K562 (cell line): Measurements from ENCODE around the gene SND1. TPM values are rescaled to one million over a fixed set of nuclear protein-coding genes. Genes with fewer than 3 reads are reported as not detected.

Source experiments
- ATAC-seq: fragments of 200-7000 bp; cut with Tn5 transposase; 3 replicates; pipeline ENCODE4 v1.9.1; 2020; ENCODE audit warnings: moderate library complexity
- BruUV-seq: library from RNA; stranded (reverse); fragments of 400-500 nt; replicated peaks from 2 replicates; lab custom pipeline; 2021; lab: Mats Ljungman, UMichigan
- CTCF ChIA-PET: fragments of 300-600 bp; formaldehyde crosslinking; extraction: SDS; loops from one replicate; lab custom pipeline; 2021; ENCODE audit warnings: low intra/inter-chr PET ratio; lab: Yijun Ruan, JAX
- POLR2A ChIA-PET: fragments of 300-600, 350-650 bp; sonication (Branson Sonifier 250); formaldehyde crosslinking; extraction: SDS; loops from one replicate; lab custom pipeline; 2021; ENCODE audit warnings: antibody characterized with exemption, inconsistent platforms; lab: Yijun Ruan, JAX
- DNase-seq, 4 experiments: peaks; one replicate each; pipeline versions ENCODE4 v3.0.0 to v3.0.0-alpha.2; 2011 to 2018; ENCODE audit warnings: low spot score in 3 of 4, mixed read lengths in 3 of 4; ENCODE audit errors: extremely low read depth in 1 of 4
- FAIRE-seq: peaks from 2 replicates; lab custom pipeline; 2011; peaks lifted over from hg19 to GRCh38; lab: Jason Lieb, UNC
- H2AFZ ChIP-seq: 2 replicates; pipeline ENCODE4 v1.6.0; 2011; ENCODE audit warnings: low read depth, low read length, control low read depth, inconsistent platforms
- H3K27ac ChIP-seq: fragments of 200-600 bp; 3 replicates; pipeline ENCODE4 v1.8.0; 2011; ENCODE audit warnings: low read depth, mild to moderate bottlenecking, control low read depth, inconsistent platforms, low read length, moderate library complexity, mixed read lengths; ENCODE audit errors: extremely low read depth
- H3K27me3 ChIP-seq, 2 experiments: fragments of 300-600 bp in 1 of 2; 2 replicates in 1 of 2; 3 replicates in 1 of 2; pipeline versions ENCODE4 v1.6.0 to v1.8.0; 2011; ENCODE audit warnings: inconsistent platforms in 2 of 2, low read length in 2 of 2, mild to moderate bottlenecking in 1 of 2, mixed read lengths in 1 of 2, moderate library complexity in 1 of 2; ENCODE audit not compliant: control insufficient read depth in 2 of 2, insufficient read depth in 2 of 2
- H3K36me3 ChIP-seq: fragments of 300-600 bp; 3 replicates; pipeline ENCODE4 v1.8.0; 2011; ENCODE audit warnings: mild to moderate bottlenecking, low read length, inconsistent platforms; ENCODE audit not compliant: control insufficient read depth, insufficient read depth
- H3K4me1 ChIP-seq, 2 experiments: fragments of 200-600 bp in 1 of 2; replicated peaks in 1 of 2; 2 replicates in 1 of 2; 3 replicates in 1 of 2; pipeline versions ENCODE4 v1.5.1 to v1.8.0; 2011; ENCODE audit warnings: inconsistent platforms in 2 of 2, low read length in 2 of 2, mild to moderate bottlenecking in 1 of 2, mixed read lengths in 1 of 2, moderate library complexity in 1 of 2; ENCODE audit not compliant: control insufficient read depth in 2 of 2, insufficient read depth in 2 of 2
- H3K4me2 ChIP-seq: 2 replicates; pipeline ENCODE4 v1.6.1; 2011; ENCODE audit warnings: low read length, control low read depth, inconsistent platforms, mixed read lengths; ENCODE audit not compliant: insufficient read depth
- H3K4me3 ChIP-seq: fragments of 200-600 bp; sonication (generic), shearing (Covaris generic); 2 replicates; pipeline ENCODE4 v1.5.1; 2016; ENCODE audit warnings: control low read depth, inconsistent platforms
- H3K79me2 ChIP-seq: fragments of 200-600 bp; 3 replicates; pipeline ENCODE4 v1.8.0; 2011; ENCODE audit warnings: low read length, inconsistent platforms; ENCODE audit not compliant: control insufficient read depth, insufficient read depth
- H3K9ac ChIP-seq, 2 experiments: 2 replicates each; pipeline versions ENCODE4 v1.6.0 to v1.6.1; 2011; ENCODE audit warnings: low read depth in 2 of 2, low read length in 2 of 2, control low read depth in 1 of 2, inconsistent platforms in 1 of 2, mild to moderate bottlenecking in 1 of 2, mixed read lengths in 1 of 2; ENCODE audit not compliant: insufficient read depth in 1 of 2
- H3K9me1 ChIP-seq: one replicate; pipeline ENCODE4 v1.6.0; 2011; ENCODE audit warnings: inconsistent platforms, mild to moderate bottlenecking, low read length, moderate library complexity; ENCODE audit not compliant: control insufficient read depth, insufficient read depth
- H3K9me3 ChIP-seq: replicated peaks from 2 replicates; pipeline ENCODE4 v1.5.1; 2011; ENCODE audit warnings: low read depth, low read length, inconsistent platforms; ENCODE audit not compliant: control insufficient read depth, insufficient read depth
- H4K20me1 ChIP-seq: replicated peaks from 2 replicates; pipeline ENCODE4 v1.6.1; 2011; ENCODE audit warnings: low read length, inconsistent platforms, mixed read lengths; ENCODE audit not compliant: control insufficient read depth, insufficient read depth
- BCL6 ChIP-seq: fragments of 250-450 bp; sonication (Bioruptor Pico); IDR thresholded peaks from 2 replicates; pipeline ENCODE4 v1.4.0; 2020
- DPF2 ChIP-seq: fragments of 450-650 bp; IDR thresholded peaks from 2 replicates; pipeline ENCODE4 v1.6.1; 2016
- HNRNPH1 ChIP-seq: fragments of 200-400 bp; formaldehyde crosslinking; optimal IDR thresholded peaks from 2 replicates; pipeline ENCODE3; 2017; ENCODE audit warnings: low read depth, mild to moderate bottlenecking, low read length, moderate library complexity
- HNRNPLL ChIP-seq: fragments of 200-400 bp; formaldehyde crosslinking; IDR thresholded peaks from 2 replicates; pipeline ENCODE4 v1.6.1; 2017; ENCODE audit warnings: low read length, low read depth, mild to moderate bottlenecking; ENCODE audit not compliant: poor library complexity, severe bottlenecking
- RFX7 ChIP-seq: fragments of 250-450 bp; sonication (Bioruptor Pico); IDR thresholded peaks from 2 replicates; pipeline ENCODE4 v1.5.1; 2021; ENCODE audit warnings: mild to moderate bottlenecking
- SREBF2 ChIP-seq: sonication (generic); formaldehyde crosslinking; IDR thresholded peaks from 2 replicates; pipeline ENCODE4 v1.4.0; 2020; ENCODE audit warnings: mild to moderate bottlenecking, missing genetic modification reagents
- SRSF3 ChIP-seq: fragments of 200-400 bp; formaldehyde crosslinking; IDR thresholded peaks from 2 replicates; pipeline ENCODE4 v1.6.1; 2016; ENCODE audit warnings: mild to moderate bottlenecking, low read length, moderate library complexity; ENCODE audit not compliant: insufficient read depth
- TCF7L2 ChIP-seq: fragments of 150-350 bp; IDR thresholded peaks from 2 replicates; pipeline ENCODE4 v1.6.1; 2016; ENCODE audit warnings: low read depth, mild to moderate bottlenecking, low read length, moderate library complexity
- WGBS: fragments of 100-300 bp; shearing (Covaris generic); methylation state at CpG from one replicate; pipeline ENCODE4 v1.1.6; 2016; ENCODE audit warnings: low coverage, mixed read lengths; ENCODE audit not compliant: insufficient coverage; ENCODE audit errors: missing lambda C conversion rate; 5-methylcytosine and 5-hydroxymethylcytosine counted together
- in situ Hi-C: fragments of 300-500 bp; cut with MboI; formaldehyde crosslinking; loops from 4 replicates; pipeline ENCODE4 v1.15.0; 2018; ENCODE audit warnings: inconsistent platforms, mixed read lengths
- intact Hi-C: fragments of 100-400 bp; cut with micrococcal nuclease; formaldehyde crosslinking; loops from 2 replicates; pipeline ENCODE4 v1.14.2; 2022
- polyA plus RNA-seq, 8 experiments: library from polyadenylated mRNA; depleted of rRNA in 4 of 8; stranded (reverse) in 5 of 8; unstranded in 3 of 8; fragments of >200 nt; fragmentation: Nextera tagmentation in 2 of 8; fragmentation: Illumina TruSeq in 1 of 8; extraction: Ambion mirVana in 2 of 8; extraction: Trizol in 1 of 8; gene quantifications; 2 replicates each; pipeline versions ENCODE4 v1.2.1 to v1.2.3, GENCODE V29; 2011 to 2014; ENCODE audit warnings: inconsistent platforms in 1 of 8, missing spikeins in 1 of 8
- total RNA-seq, 7 experiments: library from RNA; depleted of rRNA in 6 of 7; stranded (reverse); fragments of >200 nt in 6 of 7; fragmentation: Illumina TruSeq in 2 of 7; extraction: Trizol in 2 of 7; gene quantifications; 2 replicates each; pipeline versions ENCODE4 v1.2.1 to v1.2.3, GENCODE V29; 2011 to 2021; ENCODE audit warnings: low replicate concordance in 1 of 7
- TF ChIP-seq, protein P1 (sequence below): fragments of 250-450 bp; sonication (Bioruptor Pico); IDR thresholded peaks from 2 replicates; pipeline ENCODE4 v1.5.0; 2022; ENCODE audit warnings: mild to moderate bottlenecking
- TF ChIP-seq, protein P2 (sequence below): fragments of 250-450 bp; sonication (Bioruptor Pico); IDR thresholded peaks from 2 replicates; pipeline ENCODE4 v1.5.0; 2021

Gene SND1
- total and polyA plus RNA-seq, 9 of the 15 experiments (the other 6 are each of a cell fraction or from before 2014, with no cell fraction given), result 46.5 to 307 (median 191) TPM

DNA sequence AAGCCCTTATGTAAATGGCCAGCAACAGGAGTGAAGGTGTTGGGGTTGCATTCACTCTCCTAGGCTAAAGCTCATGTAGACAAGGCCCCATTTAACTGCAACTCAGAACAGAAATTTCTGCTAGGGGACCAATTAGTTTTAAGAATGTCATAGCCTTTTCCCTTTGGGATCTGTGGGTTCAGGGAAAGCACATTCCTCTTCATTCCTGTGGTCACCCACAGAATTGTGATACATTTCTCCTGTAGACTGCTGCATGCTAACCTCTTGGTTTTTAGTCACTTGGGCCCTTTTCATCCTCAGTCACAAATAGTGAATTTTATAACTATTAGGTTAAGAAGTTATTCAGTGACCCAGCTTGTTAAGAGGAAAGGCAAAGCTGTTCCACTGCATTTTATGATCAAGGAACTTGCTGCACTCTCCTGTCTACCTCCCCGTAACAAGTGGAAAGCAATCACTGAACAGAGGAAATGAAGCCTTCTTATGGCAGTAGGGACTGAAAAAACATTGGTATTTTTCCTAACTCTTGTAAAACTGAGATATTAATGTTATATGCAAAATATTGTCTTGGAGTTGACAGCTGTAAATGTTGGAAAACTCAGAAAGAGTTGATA lies 124.9 kb downstream of the SND1 start (continued):
- TF ChIP-seq, protein P1, sequence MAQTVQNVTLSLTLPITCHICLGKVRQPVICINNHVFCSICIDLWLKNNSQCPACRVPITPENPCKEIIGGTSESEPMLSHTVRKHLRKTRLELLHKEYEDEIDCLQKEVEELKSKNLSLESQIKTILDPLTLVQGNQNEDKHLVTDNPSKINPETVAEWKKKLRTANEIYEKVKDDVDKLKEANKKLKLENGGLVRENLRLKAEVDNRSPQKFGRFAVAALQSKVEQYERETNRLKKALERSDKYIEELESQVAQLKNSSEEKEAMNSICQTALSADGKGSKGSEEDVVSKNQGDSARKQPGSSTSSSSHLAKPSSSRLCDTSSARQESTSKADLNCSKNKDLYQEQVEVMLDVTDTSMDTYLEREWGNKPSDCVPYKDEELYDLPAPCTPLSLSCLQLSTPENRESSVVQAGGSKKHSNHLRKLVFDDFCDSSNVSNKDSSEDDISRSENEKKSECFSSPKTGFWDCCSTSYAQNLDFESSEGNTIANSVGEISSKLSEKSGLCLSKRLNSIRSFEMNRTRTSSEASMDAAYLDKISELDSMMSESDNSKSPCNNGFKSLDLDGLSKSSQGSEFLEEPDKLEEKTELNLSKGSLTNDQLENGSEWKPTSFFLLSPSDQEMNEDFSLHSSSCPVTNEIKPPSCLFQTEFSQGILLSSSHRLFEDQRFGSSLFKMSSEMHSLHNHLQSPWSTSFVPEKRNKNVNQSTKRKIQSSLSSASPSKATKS (CRISPR knock-in tag), result no peak
- TF ChIP-seq TCF7L2, result no peak

- in situ Hi-C loops, result no loop called here
- H4K20me1 ChIP-seq, result peaks cover 25% of the 10 kb centered on the region
- CTCF ChIA-PET, result no interaction called here
- no peaks in the 10 kb centered on the region for H3K27me3 ChIP-seq
- POLR2A ChIA-PET, result interaction anchor here (1.2 kb wide), 1 partner anchor 10 kb away, joined by 3 read pairs; no protein-coding TSS in a partner anchor
- H3K27ac ChIP-seq, result no peak overlapping the region
- ATAC-seq (no peak), FAIRE-seq (no peak), DNase-seq (no peak)
- H2AFZ ChIP-seq, result no peak overlapping the region
- H3K9me3 ChIP-seq, result no peaks in the 10 kb centered on the region
- no peak for TF ChIP-seq SRSF3
- TF ChIP-seq SREBF2 (CRISPR knock-in tag), result no peak
- no peak for TF ChIP-seq RFX7
- no peak for TF ChIP-seq HNRNPLL
- no peak for TF ChIP-seq HNRNPH1
- TF ChIP-seq DPF2, result no peak
- TF ChIP-seq, protein P2, sequence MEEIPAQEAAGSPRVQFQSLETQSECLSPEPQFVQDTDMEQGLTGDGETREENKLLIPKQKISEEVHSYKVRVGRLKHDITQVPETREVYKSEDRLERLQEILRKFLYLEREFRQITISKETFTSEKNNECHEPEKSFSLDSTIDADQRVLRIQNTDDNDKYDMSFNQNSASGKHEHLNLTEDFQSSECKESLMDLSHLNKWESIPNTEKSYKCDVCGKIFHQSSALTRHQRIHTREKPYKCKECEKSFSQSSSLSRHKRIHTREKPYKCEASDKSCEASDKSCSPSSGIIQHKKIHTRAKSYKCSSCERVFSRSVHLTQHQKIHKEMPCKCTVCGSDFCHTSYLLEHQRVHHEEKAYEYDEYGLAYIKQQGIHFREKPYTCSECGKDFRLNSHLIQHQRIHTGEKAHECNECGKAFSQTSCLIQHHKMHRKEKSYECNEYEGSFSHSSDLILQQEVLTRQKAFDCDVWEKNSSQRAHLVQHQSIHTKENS (CRISPR knock-in tag), result no peak
- no peak for TF ChIP-seq BCL6 (CRISPR knock-in tag)
- BruUV-seq, result no TSS peak
- H3K9me1 ChIP-seq, result no peaks in the 10 kb centered on the region
- 92% methylated on average over 1 of the region's 1 CpG for WGBS
- no peak overlapping the region for H3K4me3 ChIP-seq
- peaks cover 0 to 4% of the 10 kb centered on the region in 2 experiments; a peak in 1 of 5 replicates for H3K4me1 ChIP-seq
- intact Hi-C loops, result no loop called here
- H3K4me2 ChIP-seq, result no peak overlapping the region
- H3K79me2 ChIP-seq, result peaks cover 67% of the 10 kb centered on the region
- H3K36me3 ChIP-seq, result peaks cover 22% of the 10 kb centered on the region
- H3K9ac ChIP-seq, result no peak overlapping the region
Observed at GRCh38 chr7:127780489-127780888, 128.5 kb downstream of the SND1 start.
